HG02885 (cell line): ENCODE measurements around the gene DCP2.
A peak's percentile ranks its signal among the peaks of the same experiment; 100 is the strongest.

Source experiments
- ATAC-seq: cut with Tn5 transposase; IDR thresholded peaks from one replicate; pipeline ENCODE4 v1.9.1; 2021; ENCODE audit warnings: mild to moderate bottlenecking; ENCODE audit not compliant: unreplicated experiment, poor library complexity

The DCP2 gene

GRCh38 chr5:113017881-113018635 lies 41.5 kb downstream of the DCP2 start:
- no peak for ATAC-seq

- no peak for ATAC-seq
Measured at GRCh38 chr5:113020461-113021273, 44.1 kb downstream of the DCP2 start.

- ATAC-seq, result peak; percentile 87
Measured at GRCh38 chr5:113022661-113023060, 46.1 kb downstream of the DCP2 start.

- ATAC-seq, result no peak
Measured at GRCh38 chr5:113024076-113024697, 47.6 kb downstream of the DCP2 start.

GRCh38 chr5:113025596-113025995 lies 49.0 kb downstream of the DCP2 start:
- ATAC-seq, result no peak

GRCh38 chr5:113026211-113026610 lies 49.6 kb downstream of the DCP2 start:
- no peak for ATAC-seq

GRCh38 chr5:113027015-113027414 lies 50.4 kb downstream of the DCP2 start:
- ATAC-seq, result no peak

GRCh38 chr5:113027431-113027830 lies 50.8 kb downstream of the DCP2 start:
- ATAC-seq, result no peak

- ATAC-seq, result no peak
Measured at GRCh38 chr5:113029614-113030013, 53.0 kb downstream of the DCP2 start.

- no peak for ATAC-seq
Measured at GRCh38 chr5:113031104-113031503, 54.5 kb downstream of the DCP2 start.

- ATAC-seq, result no peak
Measured at GRCh38 chr5:113031557-113031956, 55.0 kb downstream of the DCP2 start.

- no peak for ATAC-seq
Measured at GRCh38 chr5:113034182-113034773, 57.7 kb downstream of the DCP2 start.

- no peak for ATAC-seq
Measured at GRCh38 chr5:113035096-113035495, 58.5 kb downstream of the DCP2 start.

- ATAC-seq, result no peak
Measured at GRCh38 chr5:113036321-113036720, 59.7 kb downstream of the DCP2 start.

- ATAC-seq, result no peak
Measured at GRCh38 chr5:113036826-113037225, 60.2 kb downstream of the DCP2 start.

GRCh38 chr5:113038136-113038535 lies 61.5 kb downstream of the DCP2 start:
- ATAC-seq, result no peak

GRCh38 chr5:113038714-113039113 lies 62.1 kb downstream of the DCP2 start:
- no peak for ATAC-seq

GRCh38 chr5:113039229-113039933 lies 62.8 kb downstream of the DCP2 start:
- no peak for ATAC-seq

- no peak for ATAC-seq
Measured at GRCh38 chr5:113039934-113040285, 63.3 kb downstream of the DCP2 start.

GRCh38 chr5:113040672-113041260 lies 64.2 kb downstream of the DCP2 start:
- ATAC-seq, result no peak
